HG03103 (cell line): ENCODE results near the gene NUFIP1.

Experiments
- ATAC-seq: cut with Tn5 transposase; IDR thresholded peaks from one replicate; pipeline ENCODE4 v1.9.1; 2021; ENCODE audit warnings: low read depth; ENCODE audit not compliant: unreplicated experiment

The NUFIP1 gene

DNA sequence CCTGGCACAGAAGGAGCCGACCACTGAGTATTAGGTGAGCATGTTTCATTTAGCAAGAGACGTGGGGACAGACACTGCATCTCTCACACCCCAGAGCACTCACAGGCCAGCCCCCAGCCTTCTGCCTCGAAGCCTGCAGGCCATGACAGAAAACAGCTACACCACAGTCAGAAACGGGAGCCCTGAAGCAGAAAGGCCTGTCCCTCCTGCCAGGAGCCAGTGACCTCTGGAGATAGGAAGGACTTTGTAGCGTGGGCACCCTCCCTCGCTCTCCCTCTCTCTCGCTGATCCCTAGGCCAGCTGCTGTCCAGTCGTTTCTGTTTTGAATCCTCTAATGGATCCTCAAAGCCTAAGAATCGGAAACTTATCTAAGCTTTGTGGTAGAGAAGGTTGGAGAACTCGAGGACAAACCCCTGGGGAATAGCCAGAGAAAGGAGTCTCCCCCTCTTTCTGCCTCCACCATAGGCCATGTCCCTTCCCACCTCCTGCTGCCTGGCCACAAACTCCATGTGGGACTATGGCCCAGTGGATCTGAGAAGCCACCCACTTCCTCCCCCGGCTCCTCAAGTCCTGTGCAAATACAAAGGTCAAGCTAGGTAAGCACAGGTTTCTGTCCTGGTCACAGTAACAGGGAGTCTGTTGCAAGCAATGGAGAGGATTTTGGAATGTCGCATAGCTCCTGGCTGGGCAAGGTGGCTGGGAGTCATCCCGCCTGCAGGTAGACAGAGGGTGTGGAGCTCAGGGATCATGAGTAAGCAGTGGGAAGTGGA, 95.1 kb downstream of the NUFIP1 start:
- ATAC-seq = no peak
